Activated CD4-positive, alpha-beta T cell treated with anti-CD3 and anti-CD28 coated beads for 1 hour (primary cell): ENCODE measurements around the gene FGD4.

Experiments used
- DNase-seq: peaks from one replicate; pipeline ENCODE4 v3.0.0-alpha.2; 2020

Gene FGD4

GRCh38 chr12:32692358-32692757 is 293.0 kb downstream of the FGD4 start:
- no peak for DNase-seq

- DNase-seq, result no peak
Observed at GRCh38 chr12:32693036-32693435, 293.7 kb downstream of the FGD4 start.
